Measurements from ENCODE around the gene JMJD7.

The JMJD7 gene

DNA sequence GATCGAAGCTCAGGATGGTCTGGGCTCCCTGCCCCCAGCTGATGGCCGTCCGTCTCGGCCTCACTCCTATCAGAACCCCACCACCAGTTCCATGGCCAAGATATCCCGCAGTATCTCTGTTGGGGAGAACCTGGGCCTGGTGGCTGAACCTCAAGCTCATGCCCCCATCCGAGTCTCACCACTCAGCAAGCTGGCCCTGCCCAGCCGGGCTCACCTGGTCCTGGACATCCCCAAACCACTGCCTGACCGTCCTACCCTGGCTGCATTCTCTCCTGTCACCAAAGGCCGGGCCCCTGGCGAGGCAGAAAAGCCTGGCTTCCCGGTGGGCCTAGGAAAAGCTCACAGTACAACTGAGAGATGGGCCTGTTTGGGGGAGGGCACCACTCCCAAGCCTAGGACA lies 4.4 kb upstream of the JMJD7 start:
- ATAC-seq = no peak
- TF ChIP-seq, protein P1, sequence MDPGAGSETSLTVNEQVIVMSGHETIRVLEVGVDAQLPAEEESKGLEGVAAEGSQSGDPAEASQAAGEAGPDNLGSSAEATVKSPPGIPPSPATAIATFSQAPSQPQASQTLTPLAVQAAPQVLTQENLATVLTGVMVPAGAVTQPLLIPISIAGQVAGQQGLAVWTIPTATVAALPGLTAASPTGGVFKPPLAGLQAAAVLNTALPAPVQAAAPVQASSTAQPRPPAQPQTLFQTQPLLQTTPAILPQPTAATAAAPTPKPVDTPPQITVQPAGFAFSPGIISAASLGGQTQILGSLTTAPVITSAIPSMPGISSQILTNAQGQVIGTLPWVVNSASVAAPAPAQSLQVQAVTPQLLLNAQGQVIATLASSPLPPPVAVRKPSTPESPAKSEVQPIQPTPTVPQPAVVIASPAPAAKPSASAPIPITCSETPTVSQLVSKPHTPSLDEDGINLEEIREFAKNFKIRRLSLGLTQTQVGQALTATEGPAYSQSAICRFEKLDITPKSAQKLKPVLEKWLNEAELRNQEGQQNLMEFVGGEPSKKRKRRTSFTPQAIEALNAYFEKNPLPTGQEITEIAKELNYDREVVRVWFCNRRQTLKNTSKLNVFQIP (CRISPR knock-in tag; IDR thresholded peaks at IDR 0.05; ENCODE audit: borderline replicate concordance, low read depth) = no peak
- no peak for TF ChIP-seq OSR1 (CRISPR knock-in tag; IDR thresholded peaks at IDR 0.05)
- no peak for TF ChIP-seq ARNTL (CRISPR knock-in tag; IDR thresholded peaks at IDR 0.05; ENCODE audit: borderline replicate concordance, low read depth)
- TF ChIP-seq, protein P2, sequence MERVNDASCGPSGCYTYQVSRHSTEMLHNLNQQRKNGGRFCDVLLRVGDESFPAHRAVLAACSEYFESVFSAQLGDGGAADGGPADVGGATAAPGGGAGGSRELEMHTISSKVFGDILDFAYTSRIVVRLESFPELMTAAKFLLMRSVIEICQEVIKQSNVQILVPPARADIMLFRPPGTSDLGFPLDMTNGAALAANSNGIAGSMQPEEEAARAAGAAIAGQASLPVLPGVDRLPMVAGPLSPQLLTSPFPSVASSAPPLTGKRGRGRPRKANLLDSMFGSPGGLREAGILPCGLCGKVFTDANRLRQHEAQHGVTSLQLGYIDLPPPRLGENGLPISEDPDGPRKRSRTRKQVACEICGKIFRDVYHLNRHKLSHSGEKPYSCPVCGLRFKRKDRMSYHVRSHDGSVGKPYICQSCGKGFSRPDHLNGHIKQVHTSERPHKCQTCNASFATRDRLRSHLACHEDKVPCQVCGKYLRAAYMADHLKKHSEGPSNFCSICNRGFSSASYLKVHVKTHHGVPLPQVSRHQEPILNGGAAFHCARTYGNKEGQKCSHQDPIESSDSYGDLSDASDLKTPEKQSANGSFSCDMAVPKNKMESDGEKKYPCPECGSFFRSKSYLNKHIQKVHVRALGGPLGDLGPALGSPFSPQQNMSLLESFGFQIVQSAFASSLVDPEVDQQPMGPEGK (CRISPR knock-in tag; IDR thresholded peaks at IDR 0.05; ENCODE audit: borderline replicate concordance) = no peak
- TF ChIP-seq PPARA (CRISPR knock-in tag; IDR thresholded peaks at IDR 0.05; ENCODE audit: borderline replicate concordance) = no peak
- TF ChIP-seq ESRRG (CRISPR knock-in tag; IDR thresholded peaks at IDR 0.05) = no peak
- no peak for TF ChIP-seq ZNF565 (CRISPR knock-in tag; conservative IDR thresholded peaks at IDR 0.05; ENCODE audit: low read depth)
- TF ChIP-seq ZFP30 (CRISPR knock-in tag; IDR thresholded peaks at IDR 0.05) = no peak
- TF ChIP-seq ZNF8 (CRISPR knock-in tag; IDR thresholded peaks at IDR 0.05) = no peak
- no peak for TF ChIP-seq RARB (CRISPR knock-in tag; IDR thresholded peaks at IDR 0.05)
- TF ChIP-seq, protein P3, sequence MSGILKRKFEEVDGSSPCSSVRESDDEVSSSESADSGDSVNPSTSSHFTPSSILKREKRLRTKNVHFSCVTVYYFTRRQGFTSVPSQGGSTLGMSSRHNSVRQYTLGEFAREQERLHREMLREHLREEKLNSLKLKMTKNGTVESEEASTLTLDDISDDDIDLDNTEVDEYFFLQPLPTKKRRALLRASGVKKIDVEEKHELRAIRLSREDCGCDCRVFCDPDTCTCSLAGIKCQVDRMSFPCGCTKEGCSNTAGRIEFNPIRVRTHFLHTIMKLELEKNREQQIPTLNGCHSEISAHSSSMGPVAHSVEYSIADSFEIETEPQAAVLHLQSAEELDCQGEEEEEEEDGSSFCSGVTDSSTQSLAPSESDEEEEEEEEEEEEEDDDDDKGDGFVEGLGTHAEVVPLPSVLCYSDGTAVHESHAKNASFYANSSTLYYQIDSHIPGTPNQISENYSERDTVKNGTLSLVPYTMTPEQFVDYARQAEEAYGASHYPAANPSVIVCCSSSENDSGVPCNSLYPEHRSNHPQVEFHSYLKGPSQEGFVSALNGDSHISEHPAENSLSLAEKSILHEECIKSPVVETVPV (CRISPR knock-in tag; IDR thresholded peaks at IDR 0.05) = no peak
- TF ChIP-seq, protein P4, sequence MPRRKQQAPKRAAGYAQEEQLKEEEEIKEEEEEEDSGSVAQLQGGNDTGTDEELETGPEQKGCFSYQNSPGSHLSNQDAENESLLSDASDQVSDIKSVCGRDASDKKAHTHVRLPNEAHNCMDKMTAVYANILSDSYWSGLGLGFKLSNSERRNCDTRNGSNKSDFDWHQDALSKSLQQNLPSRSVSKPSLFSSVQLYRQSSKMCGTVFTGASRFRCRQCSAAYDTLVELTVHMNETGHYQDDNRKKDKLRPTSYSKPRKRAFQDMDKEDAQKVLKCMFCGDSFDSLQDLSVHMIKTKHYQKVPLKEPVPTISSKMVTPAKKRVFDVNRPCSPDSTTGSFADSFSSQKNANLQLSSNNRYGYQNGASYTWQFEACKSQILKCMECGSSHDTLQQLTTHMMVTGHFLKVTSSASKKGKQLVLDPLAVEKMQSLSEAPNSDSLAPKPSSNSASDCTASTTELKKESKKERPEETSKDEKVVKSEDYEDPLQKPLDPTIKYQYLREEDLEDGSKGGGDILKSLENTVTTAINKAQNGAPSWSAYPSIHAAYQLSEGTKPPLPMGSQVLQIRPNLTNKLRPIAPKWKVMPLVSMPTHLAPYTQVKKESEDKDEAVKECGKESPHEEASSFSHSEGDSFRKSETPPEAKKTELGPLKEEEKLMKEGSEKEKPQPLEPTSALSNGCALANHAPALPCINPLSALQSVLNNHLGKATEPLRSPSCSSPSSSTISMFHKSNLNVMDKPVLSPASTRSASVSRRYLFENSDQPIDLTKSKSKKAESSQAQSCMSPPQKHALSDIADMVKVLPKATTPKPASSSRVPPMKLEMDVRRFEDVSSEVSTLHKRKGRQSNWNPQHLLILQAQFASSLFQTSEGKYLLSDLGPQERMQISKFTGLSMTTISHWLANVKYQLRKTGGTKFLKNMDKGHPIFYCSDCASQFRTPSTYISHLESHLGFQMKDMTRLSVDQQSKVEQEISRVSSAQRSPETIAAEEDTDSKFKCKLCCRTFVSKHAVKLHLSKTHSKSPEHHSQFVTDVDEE (CRISPR knock-in tag; IDR thresholded peaks at IDR 0.05) = no peak

DNA sequence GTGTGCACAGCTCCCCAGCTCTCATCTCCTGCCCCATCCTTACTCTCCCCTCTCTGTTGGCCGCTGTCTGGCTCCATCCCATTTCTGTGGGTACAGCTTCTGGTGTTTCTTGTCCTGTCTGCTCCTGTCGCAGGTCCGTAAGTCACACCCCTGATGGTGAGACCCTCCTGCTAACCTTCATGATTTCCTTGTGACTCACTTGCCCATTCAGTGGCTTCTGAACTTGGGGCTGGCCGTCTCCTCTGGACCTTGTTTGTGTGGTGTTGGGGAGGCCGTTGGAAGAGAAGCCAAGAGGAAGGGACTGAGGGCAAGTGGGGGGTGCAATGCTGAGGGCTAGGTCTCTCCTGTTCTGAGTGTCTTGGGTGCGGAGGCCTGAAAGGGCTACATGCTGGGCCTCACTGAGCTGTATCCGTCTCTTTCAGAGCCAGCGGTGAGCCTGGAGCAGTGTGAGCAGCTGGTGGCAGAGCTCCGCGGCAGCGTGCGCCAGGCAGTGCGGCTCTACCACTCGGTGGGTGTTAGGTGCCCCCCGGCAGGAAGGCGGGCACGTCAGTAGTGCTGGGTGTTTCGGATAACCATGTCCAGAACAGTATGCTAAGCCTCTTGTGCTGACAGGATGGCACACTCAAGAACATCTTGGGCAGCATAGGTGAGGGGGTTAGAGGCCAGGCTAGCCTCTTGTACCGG lies 3.7 kb upstream of the JMJD7 start:
- TF ChIP-seq OSR1 (CRISPR knock-in tag; IDR thresholded peaks at IDR 0.05) (no peak), ESRRG (CRISPR knock-in tag; IDR thresholded peaks at IDR 0.05) (no peak), ARNTL (CRISPR knock-in tag; IDR thresholded peaks at IDR 0.05; ENCODE audit: borderline replicate concordance, low read depth) (no peak), SNAI2 (CRISPR knock-in tag; IDR thresholded peaks at IDR 0.05) (no peak), ZC3H10 (CRISPR knock-in tag; IDR thresholded peaks at IDR 0.05) (no peak), ZNF8 (CRISPR knock-in tag; IDR thresholded peaks at IDR 0.05) (no peak)
- TF ChIP-seq, protein P5, sequence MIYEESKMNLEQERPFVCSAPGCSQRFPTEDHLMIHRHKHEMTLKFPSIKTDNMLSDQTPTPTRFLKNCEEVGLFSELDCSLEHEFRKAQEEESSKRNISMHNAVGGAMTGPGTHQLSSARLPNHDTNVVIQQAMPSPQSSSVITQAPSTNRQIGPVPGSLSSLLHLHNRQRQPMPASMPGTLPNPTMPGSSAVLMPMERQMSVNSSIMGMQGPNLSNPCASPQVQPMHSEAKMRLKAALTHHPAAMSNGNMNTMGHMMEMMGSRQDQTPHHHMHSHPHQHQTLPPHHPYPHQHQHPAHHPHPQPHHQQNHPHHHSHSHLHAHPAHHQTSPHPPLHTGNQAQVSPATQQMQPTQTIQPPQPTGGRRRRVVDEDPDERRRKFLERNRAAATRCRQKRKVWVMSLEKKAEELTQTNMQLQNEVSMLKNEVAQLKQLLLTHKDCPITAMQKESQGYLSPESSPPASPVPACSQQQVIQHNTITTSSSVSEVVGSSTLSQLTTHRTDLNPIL (CRISPR knock-in tag; IDR thresholded peaks at IDR 0.05; ENCODE audit: low read depth) = no peak
- TF ChIP-seq, protein P4 (CRISPR knock-in tag; IDR thresholded peaks at IDR 0.05) = no peak
- ATAC-seq = no peak

DNA sequence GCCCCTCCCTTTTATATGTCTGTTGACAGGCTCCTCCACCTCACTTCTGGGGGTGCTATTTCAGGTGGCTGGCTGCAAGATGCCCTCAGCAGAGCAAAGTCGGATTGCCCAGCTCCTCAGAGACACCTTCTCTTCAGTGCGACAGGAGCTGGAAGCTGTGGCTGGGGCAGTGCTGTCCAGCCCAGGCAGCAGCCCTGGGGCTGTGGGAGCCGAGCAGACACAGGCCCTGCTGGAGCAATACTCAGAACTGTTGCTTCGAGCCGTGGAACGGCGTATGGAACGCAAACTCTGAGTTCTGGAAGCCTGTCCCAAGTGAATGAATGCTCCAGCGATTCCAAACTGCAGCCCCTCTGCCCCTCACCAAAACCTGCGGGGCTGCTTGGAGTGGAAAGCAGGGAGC lies 2.7 kb upstream of the JMJD7 start:
- ATAC-seq = no peak
- TF ChIP-seq, protein P4 (CRISPR knock-in tag; IDR thresholded peaks at IDR 0.05) = no peak
- TF ChIP-seq, protein P1 (CRISPR knock-in tag; IDR thresholded peaks at IDR 0.05; ENCODE audit: borderline replicate concordance, low read depth) = no peak
- no peak for TF ChIP-seq ZNF70 (CRISPR knock-in tag; IDR thresholded peaks at IDR 0.05)
- no peak for TF ChIP-seq BACH2 (CRISPR knock-in tag; IDR thresholded peaks at IDR 0.05; ENCODE audit: borderline replicate concordance)
- no peak for TF ChIP-seq RARB (CRISPR knock-in tag; IDR thresholded peaks at IDR 0.05)
- no peak for TF ChIP-seq ZNF565 (CRISPR knock-in tag; conservative IDR thresholded peaks at IDR 0.05; ENCODE audit: low read depth)
- TF ChIP-seq PPARA (CRISPR knock-in tag; IDR thresholded peaks at IDR 0.05; ENCODE audit: borderline replicate concordance) = no peak
- TF ChIP-seq ARNTL (CRISPR knock-in tag; IDR thresholded peaks at IDR 0.05; ENCODE audit: borderline replicate concordance, low read depth) = no peak
